ENCODE results near the gene TTC7B.

DNA sequence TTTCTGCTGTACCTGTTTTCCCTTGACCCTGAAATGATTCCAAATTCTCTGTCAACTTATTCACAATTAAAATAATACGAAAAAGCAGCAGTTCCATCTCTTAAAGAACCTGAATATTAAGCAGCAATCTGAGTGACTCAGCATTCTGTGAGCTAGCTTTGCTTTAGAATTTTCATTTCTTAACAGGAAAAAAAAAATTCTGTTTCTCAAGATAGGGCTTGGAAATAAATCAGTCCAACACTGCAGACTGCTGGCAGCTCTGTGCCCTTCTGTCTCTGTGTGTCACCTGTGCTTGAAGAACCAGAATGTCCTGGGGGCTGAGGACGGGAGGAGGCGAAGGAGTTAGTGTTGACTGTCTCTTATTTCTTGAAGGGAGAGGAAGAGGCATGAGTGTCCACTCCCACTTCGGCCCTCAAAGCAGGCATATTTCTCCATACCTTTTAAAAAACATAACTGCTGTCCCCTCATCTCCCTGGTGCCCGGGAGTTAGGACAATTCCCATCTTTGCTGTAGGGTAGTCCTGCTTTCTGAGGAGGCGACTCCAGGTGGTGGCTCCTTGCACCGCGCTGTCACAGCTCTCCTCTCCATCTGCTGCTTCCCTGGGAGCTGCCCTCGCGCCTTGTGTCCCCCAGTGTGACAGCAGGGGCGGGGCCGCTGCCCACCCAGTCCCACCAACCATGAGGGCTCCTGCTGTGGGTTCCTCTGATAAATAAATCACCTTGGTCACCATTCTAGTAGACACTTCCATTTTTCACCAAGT, 216.3 kb downstream of the TTC7B start:
- TF ChIP-seq POLR2AphosphoS5 (IDR thresholded peaks at IDR 0.05; ENCODE audit: low read depth) = no peak
- TF ChIP-seq, protein P1, sequence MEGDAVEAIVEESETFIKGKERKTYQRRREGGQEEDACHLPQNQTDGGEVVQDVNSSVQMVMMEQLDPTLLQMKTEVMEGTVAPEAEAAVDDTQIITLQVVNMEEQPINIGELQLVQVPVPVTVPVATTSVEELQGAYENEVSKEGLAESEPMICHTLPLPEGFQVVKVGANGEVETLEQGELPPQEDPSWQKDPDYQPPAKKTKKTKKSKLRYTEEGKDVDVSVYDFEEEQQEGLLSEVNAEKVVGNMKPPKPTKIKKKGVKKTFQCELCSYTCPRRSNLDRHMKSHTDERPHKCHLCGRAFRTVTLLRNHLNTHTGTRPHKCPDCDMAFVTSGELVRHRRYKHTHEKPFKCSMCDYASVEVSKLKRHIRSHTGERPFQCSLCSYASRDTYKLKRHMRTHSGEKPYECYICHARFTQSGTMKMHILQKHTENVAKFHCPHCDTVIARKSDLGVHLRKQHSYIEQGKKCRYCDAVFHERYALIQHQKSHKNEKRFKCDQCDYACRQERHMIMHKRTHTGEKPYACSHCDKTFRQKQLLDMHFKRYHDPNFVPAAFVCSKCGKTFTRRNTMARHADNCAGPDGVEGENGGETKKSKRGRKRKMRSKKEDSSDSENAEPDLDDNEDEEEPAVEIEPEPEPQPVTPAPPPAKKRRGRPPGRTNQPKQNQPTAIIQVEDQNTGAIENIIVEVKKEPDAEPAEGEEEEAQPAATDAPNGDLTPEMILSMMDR (IDR thresholded peaks at IDR 0.05; ENCODE audit: insufficient read depth, low read length) = no peak
- TF ChIP-seq GABPA (IDR thresholded peaks at IDR 0.05; ENCODE audit: low read depth) = no peak
- TF ChIP-seq, protein P2, sequence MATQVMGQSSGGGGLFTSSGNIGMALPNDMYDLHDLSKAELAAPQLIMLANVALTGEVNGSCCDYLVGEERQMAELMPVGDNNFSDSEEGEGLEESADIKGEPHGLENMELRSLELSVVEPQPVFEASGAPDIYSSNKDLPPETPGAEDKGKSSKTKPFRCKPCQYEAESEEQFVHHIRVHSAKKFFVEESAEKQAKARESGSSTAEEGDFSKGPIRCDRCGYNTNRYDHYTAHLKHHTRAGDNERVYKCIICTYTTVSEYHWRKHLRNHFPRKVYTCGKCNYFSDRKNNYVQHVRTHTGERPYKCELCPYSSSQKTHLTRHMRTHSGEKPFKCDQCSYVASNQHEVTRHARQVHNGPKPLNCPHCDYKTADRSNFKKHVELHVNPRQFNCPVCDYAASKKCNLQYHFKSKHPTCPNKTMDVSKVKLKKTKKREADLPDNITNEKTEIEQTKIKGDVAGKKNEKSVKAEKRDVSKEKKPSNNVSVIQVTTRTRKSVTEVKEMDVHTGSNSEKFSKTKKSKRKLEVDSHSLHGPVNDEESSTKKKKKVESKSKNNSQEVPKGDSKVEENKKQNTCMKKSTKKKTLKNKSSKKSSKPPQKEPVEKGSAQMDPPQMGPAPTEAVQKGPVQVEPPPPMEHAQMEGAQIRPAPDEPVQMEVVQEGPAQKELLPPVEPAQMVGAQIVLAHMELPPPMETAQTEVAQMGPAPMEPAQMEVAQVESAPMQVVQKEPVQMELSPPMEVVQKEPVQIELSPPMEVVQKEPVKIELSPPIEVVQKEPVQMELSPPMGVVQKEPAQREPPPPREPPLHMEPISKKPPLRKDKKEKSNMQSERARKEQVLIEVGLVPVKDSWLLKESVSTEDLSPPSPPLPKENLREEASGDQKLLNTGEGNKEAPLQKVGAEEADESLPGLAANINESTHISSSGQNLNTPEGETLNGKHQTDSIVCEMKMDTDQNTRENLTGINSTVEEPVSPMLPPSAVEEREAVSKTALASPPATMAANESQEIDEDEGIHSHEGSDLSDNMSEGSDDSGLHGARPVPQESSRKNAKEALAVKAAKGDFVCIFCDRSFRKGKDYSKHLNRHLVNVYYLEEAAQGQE (IDR thresholded peaks at IDR 0.05; ENCODE audit: insufficient replicate concordance, low read depth) = no peak

Measured in HL-60 (cell line).